SK-N-SH (cell line): ENCODE measurements around the gene GPR27.

Source experiments
- EP300 ChIP-seq, 2 experiments: IDR thresholded peaks; 2 replicates each; pipeline versions ENCODE4 v1.4.0 to v1.6.1; 2012; ENCODE audit warnings: borderline replicate concordance in 1 of 2, low read depth in 1 of 2, low read length in 1 of 2
- EZH2phosphoT487 ChIP-seq: fragments of 200-600 bp; sonication (generic); IDR thresholded peaks from 2 replicates; pipeline ENCODE4 v1.6.1; 2017; ENCODE audit warnings: low read depth, mixed run types, mild to moderate bottlenecking, antibody characterized with exemption, moderate library complexity, borderline replicate concordance
- FOSL2 ChIP-seq: IDR thresholded peaks from 2 replicates; pipeline ENCODE4 v1.4.0; 2012; ENCODE audit warnings: low read depth, mild to moderate bottlenecking, moderate library complexity, borderline replicate concordance
- GABPA ChIP-seq: IDR thresholded peaks from 2 replicates; pipeline ENCODE4 v1.4.0; 2012; ENCODE audit warnings: low read depth, mild to moderate bottlenecking
- POLR2AphosphoS5 ChIP-seq: IDR thresholded peaks from 2 replicates; pipeline ENCODE4 v1.6.1; 2012; ENCODE audit warnings: low read depth, low read length
- RFX5 ChIP-seq: IDR thresholded peaks from 2 replicates; pipeline ENCODE4 v1.6.1; 2012; ENCODE audit warnings: mild to moderate bottlenecking, improper control_type of control experiment, low read length
- SIN3A ChIP-seq: IDR thresholded peaks from 2 replicates; pipeline ENCODE4 v1.6.1; 2012; ENCODE audit warnings: low read depth, mild to moderate bottlenecking, low read length, moderate library complexity, borderline replicate concordance
- TF ChIP-seq, protein P1 (sequence below): fragments of 200-600 bp; sonication (generic); IDR thresholded peaks from 2 replicates; pipeline ENCODE4 v1.6.1; 2017; ENCODE audit warnings: antibody characterized with exemption, mild to moderate bottlenecking, moderate library complexity
- TF ChIP-seq, protein P2 (sequence below): IDR thresholded peaks from 2 replicates; pipeline ENCODE4 v1.4.0; 2012; ENCODE audit warnings: low read depth, borderline replicate concordance
- TF ChIP-seq, protein P3 (sequence below): IDR thresholded peaks from 2 replicates; pipeline ENCODE4; 2012

DNA sequence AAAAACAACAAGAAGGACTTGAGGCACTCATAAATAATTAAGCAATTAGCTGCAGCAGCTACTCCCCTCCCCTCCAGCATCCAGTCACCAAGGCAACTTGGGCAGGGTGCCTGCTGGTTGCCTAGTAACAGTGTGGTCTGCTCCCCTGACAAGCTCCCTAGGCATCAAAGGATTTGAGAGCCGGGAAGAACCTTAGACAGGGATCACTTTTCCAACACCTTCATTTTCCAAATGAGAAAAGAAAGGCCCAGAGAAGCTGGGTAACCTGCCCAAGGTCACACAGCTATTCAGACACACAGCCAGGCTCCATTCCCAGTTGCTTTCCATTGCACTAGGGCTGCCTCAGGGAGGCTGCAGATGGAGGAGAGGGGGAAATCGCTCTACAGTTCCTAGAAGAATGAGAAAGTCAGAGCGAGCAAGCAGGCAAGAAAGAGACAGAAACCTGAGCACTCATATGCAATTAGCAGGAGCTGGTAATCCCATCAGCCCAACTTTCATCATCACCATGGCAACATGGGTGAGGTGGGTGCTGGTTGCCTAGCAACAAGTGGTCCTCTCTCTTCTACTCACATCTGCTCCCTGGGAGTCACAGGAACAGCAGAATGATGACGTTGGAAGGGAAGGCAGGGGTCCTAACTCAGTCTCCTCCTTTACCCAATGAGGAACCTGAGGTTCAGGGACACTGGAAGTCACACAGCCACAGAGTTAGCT, 24.9 kb upstream of the GPR27 start:
- TF ChIP-seq SIN3A (no peak), GABPA (no peak), EP300 (IDR thresholded peaks at IDR 0.05; ENCODE audit: borderline replicate concordance in 1 of 2, low read depth in 1 of 2, low read length in 1 of 2) (no peak), FOSL2 (no peak), RFX5 (no peak), POLR2AphosphoS5 (no peak), EZH2phosphoT487 (no peak)
- TF ChIP-seq, protein P1, sequence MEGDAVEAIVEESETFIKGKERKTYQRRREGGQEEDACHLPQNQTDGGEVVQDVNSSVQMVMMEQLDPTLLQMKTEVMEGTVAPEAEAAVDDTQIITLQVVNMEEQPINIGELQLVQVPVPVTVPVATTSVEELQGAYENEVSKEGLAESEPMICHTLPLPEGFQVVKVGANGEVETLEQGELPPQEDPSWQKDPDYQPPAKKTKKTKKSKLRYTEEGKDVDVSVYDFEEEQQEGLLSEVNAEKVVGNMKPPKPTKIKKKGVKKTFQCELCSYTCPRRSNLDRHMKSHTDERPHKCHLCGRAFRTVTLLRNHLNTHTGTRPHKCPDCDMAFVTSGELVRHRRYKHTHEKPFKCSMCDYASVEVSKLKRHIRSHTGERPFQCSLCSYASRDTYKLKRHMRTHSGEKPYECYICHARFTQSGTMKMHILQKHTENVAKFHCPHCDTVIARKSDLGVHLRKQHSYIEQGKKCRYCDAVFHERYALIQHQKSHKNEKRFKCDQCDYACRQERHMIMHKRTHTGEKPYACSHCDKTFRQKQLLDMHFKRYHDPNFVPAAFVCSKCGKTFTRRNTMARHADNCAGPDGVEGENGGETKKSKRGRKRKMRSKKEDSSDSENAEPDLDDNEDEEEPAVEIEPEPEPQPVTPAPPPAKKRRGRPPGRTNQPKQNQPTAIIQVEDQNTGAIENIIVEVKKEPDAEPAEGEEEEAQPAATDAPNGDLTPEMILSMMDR = no peak
- TF ChIP-seq, protein P2, sequence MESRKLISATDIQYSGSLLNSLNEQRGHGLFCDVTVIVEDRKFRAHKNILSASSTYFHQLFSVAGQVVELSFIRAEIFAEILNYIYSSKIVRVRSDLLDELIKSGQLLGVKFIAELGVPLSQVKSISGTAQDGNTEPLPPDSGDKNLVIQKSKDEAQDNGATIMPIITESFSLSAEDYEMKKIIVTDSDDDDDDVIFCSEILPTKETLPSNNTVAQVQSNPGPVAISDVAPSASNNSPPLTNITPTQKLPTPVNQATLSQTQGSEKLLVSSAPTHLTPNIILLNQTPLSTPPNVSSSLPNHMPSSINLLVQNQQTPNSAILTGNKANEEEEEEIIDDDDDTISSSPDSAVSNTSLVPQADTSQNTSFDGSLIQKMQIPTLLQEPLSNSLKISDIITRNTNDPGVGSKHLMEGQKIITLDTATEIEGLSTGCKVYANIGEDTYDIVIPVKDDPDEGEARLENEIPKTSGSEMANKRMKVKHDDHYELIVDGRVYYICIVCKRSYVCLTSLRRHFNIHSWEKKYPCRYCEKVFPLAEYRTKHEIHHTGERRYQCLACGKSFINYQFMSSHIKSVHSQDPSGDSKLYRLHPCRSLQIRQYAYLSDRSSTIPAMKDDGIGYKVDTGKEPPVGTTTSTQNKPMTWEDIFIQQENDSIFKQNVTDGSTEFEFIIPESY = no peak
- TF ChIP-seq, protein P3, sequence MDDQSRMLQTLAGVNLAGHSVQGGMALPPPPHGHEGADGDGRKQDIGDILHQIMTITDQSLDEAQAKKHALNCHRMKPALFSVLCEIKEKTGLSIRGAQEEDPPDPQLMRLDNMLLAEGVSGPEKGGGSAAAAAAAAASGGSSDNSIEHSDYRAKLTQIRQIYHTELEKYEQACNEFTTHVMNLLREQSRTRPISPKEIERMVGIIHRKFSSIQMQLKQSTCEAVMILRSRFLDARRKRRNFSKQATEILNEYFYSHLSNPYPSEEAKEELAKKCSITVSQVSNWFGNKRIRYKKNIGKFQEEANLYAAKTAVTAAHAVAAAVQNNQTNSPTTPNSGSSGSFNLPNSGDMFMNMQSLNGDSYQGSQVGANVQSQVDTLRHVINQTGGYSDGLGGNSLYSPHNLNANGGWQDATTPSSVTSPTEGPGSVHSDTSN = no peak
